GM12875 (cell line): ENCODE data around the gene CCDC3.
"Not testable (repeated sequence)": the region's sequence is repeated elsewhere in the genome, so short reads cannot be mapped to it uniquely, and the experiment has no call there.

Experiments
- H3K4me3 ChIP-seq: one replicate; pipeline ENCODE4 v1.5.1; 2011; ENCODE audit warnings: low read depth, low read length, control low read depth
- TF ChIP-seq, protein P1 (sequence below): IDR thresholded peaks from 2 replicates; pipeline ENCODE4 v1.5.1; 2011; ENCODE audit warnings: low read depth, mild to moderate bottlenecking, control low read depth, inconsistent platforms, low read length, moderate library complexity, borderline replicate concordance; ENCODE audit not compliant: insufficient read depth

The CCDC3 gene

DNA sequence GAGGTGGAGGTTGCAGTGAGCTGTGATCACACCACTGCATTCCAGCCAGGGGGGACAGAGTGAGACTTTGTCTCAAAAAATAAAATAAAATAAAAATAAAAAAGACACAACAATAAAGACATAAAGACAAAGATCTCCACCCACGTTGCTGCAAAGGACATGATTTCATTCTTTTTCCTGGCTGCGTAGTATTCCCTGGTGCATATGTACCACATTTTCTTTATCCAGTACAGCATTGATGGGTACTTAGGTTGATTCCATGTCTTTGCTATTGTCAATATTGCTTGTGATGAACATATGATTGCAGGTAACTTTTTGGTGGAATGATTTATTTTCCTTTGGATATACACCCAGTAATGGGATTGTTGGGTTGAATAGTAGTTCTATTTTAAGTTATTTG, 42.0 kb upstream of the CCDC3 start:
- no peak overlapping the region for H3K4me3 ChIP-seq
- TF ChIP-seq, protein P1, sequence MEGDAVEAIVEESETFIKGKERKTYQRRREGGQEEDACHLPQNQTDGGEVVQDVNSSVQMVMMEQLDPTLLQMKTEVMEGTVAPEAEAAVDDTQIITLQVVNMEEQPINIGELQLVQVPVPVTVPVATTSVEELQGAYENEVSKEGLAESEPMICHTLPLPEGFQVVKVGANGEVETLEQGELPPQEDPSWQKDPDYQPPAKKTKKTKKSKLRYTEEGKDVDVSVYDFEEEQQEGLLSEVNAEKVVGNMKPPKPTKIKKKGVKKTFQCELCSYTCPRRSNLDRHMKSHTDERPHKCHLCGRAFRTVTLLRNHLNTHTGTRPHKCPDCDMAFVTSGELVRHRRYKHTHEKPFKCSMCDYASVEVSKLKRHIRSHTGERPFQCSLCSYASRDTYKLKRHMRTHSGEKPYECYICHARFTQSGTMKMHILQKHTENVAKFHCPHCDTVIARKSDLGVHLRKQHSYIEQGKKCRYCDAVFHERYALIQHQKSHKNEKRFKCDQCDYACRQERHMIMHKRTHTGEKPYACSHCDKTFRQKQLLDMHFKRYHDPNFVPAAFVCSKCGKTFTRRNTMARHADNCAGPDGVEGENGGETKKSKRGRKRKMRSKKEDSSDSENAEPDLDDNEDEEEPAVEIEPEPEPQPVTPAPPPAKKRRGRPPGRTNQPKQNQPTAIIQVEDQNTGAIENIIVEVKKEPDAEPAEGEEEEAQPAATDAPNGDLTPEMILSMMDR, result no peak

GRCh38 chr10:13039761-13040160, 38.2 kb upstream of the CCDC3 start:
- TF ChIP-seq, protein P1, result no peak
- no peak overlapping the region for H3K4me3 ChIP-seq

- TF ChIP-seq, protein P1, result no peak
- H3K4me3 ChIP-seq, result no peak overlapping the region
These were observed 36.9 kb upstream of the CCDC3 start for GRCh38 chr10:13038391-13038790.

- TF ChIP-seq, protein P1, result no peak
- no peak overlapping the region for H3K4me3 ChIP-seq
These were observed 36.3 kb upstream of the CCDC3 start for GRCh38 chr10:13037832-13038231.

DNA sequence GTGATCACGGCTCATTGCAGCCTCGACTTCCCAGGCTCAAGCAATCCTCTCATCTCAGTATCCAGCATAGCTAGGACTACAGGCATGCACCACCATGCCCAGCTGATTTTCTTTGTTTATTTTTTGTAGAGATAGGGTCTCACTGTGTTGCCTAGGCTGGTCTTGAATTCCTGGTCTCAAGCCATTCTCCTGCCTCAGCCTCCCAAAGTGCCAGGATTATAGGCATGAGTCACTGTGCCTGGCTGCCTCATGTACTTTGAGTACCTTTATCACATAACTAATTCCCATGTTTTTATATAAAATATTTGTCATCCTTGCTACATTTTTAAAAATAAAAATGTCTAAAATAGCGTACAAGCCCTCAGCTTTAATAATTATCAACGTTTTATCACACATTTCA, 35.3 kb upstream of the CCDC3 start:
- H3K4me3 ChIP-seq, result no peak overlapping the region
- TF ChIP-seq, protein P1, result no peak

DNA sequence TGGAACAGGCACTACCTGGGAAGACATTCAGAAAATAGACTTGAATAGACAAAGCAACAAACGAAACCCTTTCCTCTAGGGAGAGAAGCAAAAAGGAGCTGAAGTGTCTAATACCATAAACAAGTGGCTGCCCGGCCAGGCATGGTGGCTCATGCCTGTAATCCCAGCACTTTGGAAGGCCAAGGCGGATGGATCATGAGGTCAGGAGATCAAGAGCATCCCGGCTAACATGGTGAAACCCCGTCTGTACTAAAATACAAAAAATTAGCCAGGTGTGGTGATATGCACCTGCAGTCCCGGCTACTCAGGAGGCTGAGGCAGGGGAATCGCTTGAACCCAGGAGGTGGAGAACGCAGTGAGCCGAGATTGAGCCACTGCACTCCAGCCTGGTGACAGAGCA, 34.2 kb upstream of the CCDC3 start:
- not testable (repeated sequence) for H3K4me3 ChIP-seq

DNA sequence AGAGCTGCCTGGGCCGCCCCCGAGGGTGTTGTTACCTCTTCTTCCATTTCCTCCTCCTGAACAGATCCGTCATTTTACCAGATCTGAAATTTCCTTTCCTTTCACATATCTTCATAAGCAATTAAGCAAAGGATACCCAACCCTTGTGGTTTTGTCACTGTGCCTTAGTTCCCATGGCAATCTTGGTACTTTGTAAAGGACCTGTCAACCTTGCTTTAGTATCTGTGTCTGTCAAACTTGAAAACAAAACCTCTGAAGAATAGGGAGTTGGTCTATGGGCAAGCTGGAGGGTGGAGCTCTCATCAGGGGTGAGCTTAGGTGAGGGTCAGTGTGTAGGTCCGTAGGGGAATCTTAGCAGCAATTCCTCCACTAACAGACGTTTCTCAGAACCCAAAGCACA, 25.4 kb upstream of the CCDC3 start:
- TF ChIP-seq, protein P1, result no peak
- no peak overlapping the region for H3K4me3 ChIP-seq

GRCh38 chr10:13023754-13024153, 22.2 kb upstream of the CCDC3 start:
- H3K4me3 ChIP-seq, result no peak overlapping the region
- TF ChIP-seq, protein P1, result no peak
